ENCODE results near the gene C16orf86. TPM values are rescaled to one million over a fixed set of nuclear protein-coding genes. Genes with fewer than 3 reads are reported as not detected.

C16orf86 gene
- total RNA-seq, 1 donor from 2014 or later, result 0.82 TPM

- no peaks in the 10 kb centered on the region for H3K36me3 Mint-ChIP-seq (ENCODE audit: low read depth)
- H3K4me1 Mint-ChIP-seq (ENCODE audit: low read depth), result peaks cover 9% of the 10 kb centered on the region
- no peak for DNase-seq (ENCODE audit: low spot score)
- no peak overlapping the region for H3K4me3 Mint-ChIP-seq (ENCODE audit: unreplicated experiment)
- no peak overlapping the region for H3K27ac Mint-ChIP-seq (ENCODE audit: unreplicated experiment)
- no peak for TF ChIP-seq CTCF (IDR thresholded peaks at IDR 0.05)
- H3K27me3 Mint-ChIP-seq (ENCODE audit: low read depth), result no peaks in the 10 kb centered on the region
- H3K9me3 Mint-ChIP-seq (ENCODE audit: low read depth), result no peaks in the 10 kb centered on the region
These were observed 9.4 kb downstream of the C16orf86 start for GRCh38 chr16:67675999-67676398.

- Mint-ChIP-seq H3K4me3 (ENCODE audit: unreplicated experiment) (no peak overlapping the region), H3K27me3 (ENCODE audit: low read depth) (no peaks in the 10 kb centered on the region), H3K36me3 (ENCODE audit: low read depth) (no peaks in the 10 kb centered on the region), H3K4me1 (ENCODE audit: low read depth) (peaks cover 9% of the 10 kb centered on the region), H3K27ac (ENCODE audit: unreplicated experiment) (no peak overlapping the region), H3K9me3 (ENCODE audit: low read depth) (no peaks in the 10 kb centered on the region)
- no peak for DNase-seq (ENCODE audit: low spot score)
- no peak for TF ChIP-seq CTCF (IDR thresholded peaks at IDR 0.05)
These were observed 9.9 kb downstream of the C16orf86 start for GRCh38 chr16:67676516-67676915.

GRCh38 chr16:67676939-67677338 lies 10.3 kb downstream of the C16orf86 start:
- Mint-ChIP-seq H3K27ac (ENCODE audit: unreplicated experiment) (no peak overlapping the region), H3K9me3 (ENCODE audit: low read depth) (no peaks in the 10 kb centered on the region), H3K27me3 (ENCODE audit: low read depth) (no peaks in the 10 kb centered on the region), H3K36me3 (ENCODE audit: low read depth) (no peaks in the 10 kb centered on the region), H3K4me3 (ENCODE audit: unreplicated experiment) (no peak overlapping the region), H3K4me1 (ENCODE audit: low read depth) (peaks cover 9% of the 10 kb centered on the region)
- no peak for DNase-seq (ENCODE audit: low spot score)
- TF ChIP-seq CTCF (IDR thresholded peaks at IDR 0.05), result no peak

GRCh38 chr16:67677712-67678111 lies 11.1 kb downstream of the C16orf86 start:
- H3K4me1 Mint-ChIP-seq (ENCODE audit: low read depth), result peaks cover 9% of the 10 kb centered on the region
- no peak overlapping the region for H3K4me3 Mint-ChIP-seq (ENCODE audit: unreplicated experiment)

GRCh38 chr16:67678354-67679023 lies 11.9 kb downstream of the C16orf86 start:
- Mint-ChIP-seq H3K4me3 (ENCODE audit: unreplicated experiment) (no peak overlapping the region), H3K27me3 (ENCODE audit: low read depth) (no peaks in the 10 kb centered on the region), H3K4me1 (ENCODE audit: low read depth) (peaks cover 7% of the 10 kb centered on the region), H3K36me3 (ENCODE audit: low read depth) (peaks cover 2% of the 10 kb centered on the region), H3K9me3 (ENCODE audit: low read depth) (no peaks in the 10 kb centered on the region), H3K27ac (ENCODE audit: unreplicated experiment) (no peak overlapping the region)
- DNase-seq (ENCODE audit: low spot score), result no peak
- TF ChIP-seq CTCF (IDR thresholded peaks at IDR 0.05), result no peak

More at GRCh38 chr16:67677712-67678111, 11.1 kb downstream of the C16orf86 start:
- Mint-ChIP-seq H3K27me3 (ENCODE audit: low read depth) (no peaks in the 10 kb centered on the region), H3K27ac (ENCODE audit: unreplicated experiment) (no peak overlapping the region), H3K36me3 (ENCODE audit: low read depth) (no peaks in the 10 kb centered on the region), H3K9me3 (ENCODE audit: low read depth) (no peaks in the 10 kb centered on the region)
- no peak for DNase-seq (ENCODE audit: low spot score)
- TF ChIP-seq CTCF (IDR thresholded peaks at IDR 0.05), result no peak

Data from chondrocyte (in vitro differentiated cells).